A549 (cell line): ENCODE measurements around the gene TOB1. TPM values are rescaled to one million over a fixed set of nuclear protein-coding genes. Genes with fewer than 3 reads are reported as not detected.

Source experiments
- ATAC-seq, 2 experiments: fragments of 200-7000 bp in 1 of 2; fragments of >200 bp in 1 of 2; cut with Nextera tagmentation in 1 of 2; cut with Tn5 transposase in 1 of 2; 3 replicates each; pipeline versions ENCODE4 v1.8.0 to v1.9.1; 2018 to 2020; ENCODE audit warnings: mild to moderate bottlenecking in 1 of 2, moderate library complexity in 1 of 2
- CTCF ChIA-PET: fragments of 300-600 bp; sonication (Branson Sonifier 250); formaldehyde crosslinking; extraction: SDS; loops from one replicate; lab custom pipeline; 2021; ENCODE audit warnings: antibody characterized with exemption, inconsistent platforms; lab: Yijun Ruan, JAX
- POLR2A ChIA-PET: fragments of 350-600 bp; formaldehyde crosslinking; extraction: SDS; loops from one replicate; lab custom pipeline; 2021; ENCODE audit warnings: antibody characterized with exemption, inconsistent platforms; lab: Yijun Ruan, JAX
- DNase-seq, 2 experiments: peaks; one replicate each; pipeline versions ENCODE4 v3.0.0 to v3.0.0-alpha.2; 2011 to 2016; ENCODE audit warnings: low read depth in 1 of 2, low spot score in 1 of 2
- FAIRE-seq: peaks from 2 replicates; lab custom pipeline; 2011; peaks lifted over from hg19 to GRCh38; lab: Jason Lieb, UNC
- H3K27ac ChIP-seq, 2 experiments: fragments of >200 bp; sonication (Bioruptor Twin); formaldehyde crosslinking; 3 replicates each; pipeline ENCODE4 v1.5.1; 2016 to 2017
- H3K4me1 ChIP-seq: fragments of >200 bp; sonication (Bioruptor Twin); formaldehyde crosslinking; 3 replicates; pipeline ENCODE4 v1.6.1; 2016
- H3K4me2 ChIP-seq: fragments of >200 bp; sonication (Bioruptor Twin); formaldehyde crosslinking; 3 replicates; pipeline ENCODE4 v1.6.1; 2016
- H3K4me3 ChIP-seq: fragments of >200 bp; sonication (Bioruptor Twin); formaldehyde crosslinking; 3 replicates; pipeline ENCODE4 v1.5.1; 2016
- H3K9me3 ChIP-seq: fragments of >200 bp; sonication (Bioruptor Twin); formaldehyde crosslinking; 3 replicates; pipeline ENCODE4 v1.6.1; 2016
- BCL3 ChIP-seq: fragments of >200 bp; sonication (Bioruptor Twin); formaldehyde crosslinking; IDR thresholded peaks from 3 replicates; pipeline ENCODE4 v1.6.1; 2016
- EHF ChIP-seq: fragments of 250-450 bp; sonication (Bioruptor Pico); IDR thresholded peaks from 2 replicates; pipeline ENCODE4 v1.5.0; 2020; ENCODE audit warnings: mild to moderate bottlenecking
- ESRRA ChIP-seq: fragments of 150-350 bp; IDR thresholded peaks from 2 replicates; pipeline ENCODE4 v1.6.1; 2014; ENCODE audit warnings: mild to moderate bottlenecking, low read length, borderline replicate concordance
- FOSB ChIP-seq: fragments of 250-450 bp; sonication (Bioruptor Pico); IDR thresholded peaks from 2 replicates; pipeline ENCODE4 v1.5.0; 2020; ENCODE audit warnings: mild to moderate bottlenecking, moderate library complexity
- FOSL2 ChIP-seq, 2 experiments: fragments of 450-650 bp in 1 of 2; fragments of >200 bp in 1 of 2; sonication (Bioruptor Twin) in 1 of 2; formaldehyde crosslinking; IDR thresholded peaks; 2 replicates each; pipeline versions ENCODE4 v1.5.0 to v1.6.1; 2016 to 2020; ENCODE audit warnings: mild to moderate bottlenecking in 1 of 2, moderate library complexity in 1 of 2
- HDAC2 ChIP-seq: fragments of 200-600 bp; sonication (generic); IDR thresholded peaks from 2 replicates; pipeline ENCODE4 v1.6.1; 2016
- HES2 ChIP-seq: fragments of >200 bp; sonication (Bioruptor Twin); formaldehyde crosslinking; IDR thresholded peaks from 2 replicates; pipeline ENCODE4 v1.6.1; 2016
- HMGXB4 ChIP-seq: fragments of 250-450 bp; sonication (Bioruptor Pico); IDR thresholded peaks from 2 replicates; pipeline ENCODE4 v1.5.0; 2021; ENCODE audit warnings: mild to moderate bottlenecking, moderate library complexity, borderline replicate concordance
- HOXA7 ChIP-seq: fragments of 250-450 bp; sonication (Bioruptor Pico); IDR thresholded peaks from 2 replicates; pipeline ENCODE4 v1.5.0; 2020; ENCODE audit warnings: mild to moderate bottlenecking, moderate library complexity
- HOXB13 ChIP-seq: fragments of 250-450 bp; sonication (Bioruptor Pico); IDR thresholded peaks from 2 replicates; pipeline ENCODE4 v1.5.0; 2020; ENCODE audit warnings: low read depth, mild to moderate bottlenecking, moderate library complexity
- JUNB ChIP-seq: fragments of >200 bp; sonication (Bioruptor Twin); formaldehyde crosslinking; IDR thresholded peaks from 2 replicates; pipeline ENCODE4 v1.6.1; 2016
- MAFK ChIP-seq: fragments of 450-650 bp; IDR thresholded peaks from 2 replicates; pipeline ENCODE4 v1.6.1; 2014; ENCODE audit not compliant: partially characterized antibody
- PBX3 ChIP-seq: IDR thresholded peaks from 2 replicates; pipeline ENCODE4 v1.6.1; 2012
- RAD21 ChIP-seq, 2 experiments: fragments of >200 bp in 1 of 2; sonication (Bioruptor Twin) in 1 of 2; formaldehyde crosslinking in 1 of 2; IDR thresholded peaks in 1 of 2; conservative IDR thresholded peaks in 1 of 2; 2 replicates in 1 of 2; 3 replicates in 1 of 2; pipeline ENCODE4 v1.6.1; 2012 to 2018; ENCODE audit warnings: inconsistent platforms in 1 of 2
- RARB ChIP-seq: fragments of 250-450 bp; sonication (Bioruptor Pico); IDR thresholded peaks from 2 replicates; pipeline ENCODE4 v1.8.0; 2021; ENCODE audit warnings: mild to moderate bottlenecking, moderate library complexity
- RFX5 ChIP-seq: fragments of 450-650 bp; IDR thresholded peaks from 2 replicates; pipeline ENCODE4 v1.7.1; 2014; ENCODE audit warnings: antibody characterized with exemption, mild to moderate bottlenecking, moderate library complexity
- SREBF2 ChIP-seq: fragments of 450-650 bp; IDR thresholded peaks from 2 replicates; pipeline ENCODE4 v1.6.1; 2014; ENCODE audit warnings: mild to moderate bottlenecking, moderate library complexity
- TFCP2L1 ChIP-seq: fragments of 250-450 bp; sonication (Bioruptor Pico); IDR thresholded peaks from 2 replicates; pipeline ENCODE4 v1.5.0; 2021; ENCODE audit warnings: mild to moderate bottlenecking
- TP53 ChIP-seq: fragments of 250-450 bp; sonication (Bioruptor Pico); IDR thresholded peaks from 2 replicates; pipeline ENCODE4 v1.5.0; 2021; ENCODE audit warnings: mild to moderate bottlenecking, moderate library complexity
- WGBS: methylation state at CpG from one replicate; pipeline ENCODE4 v1.1.6; 2017; ENCODE audit errors: missing lambda C conversion rate; 5-methylcytosine and 5-hydroxymethylcytosine counted together
- polyA plus RNA-seq, 4 experiments: library from polyadenylated mRNA; depleted of rRNA in 3 of 4; stranded (reverse); fragments of >200 nt; fragmentation: RNase III in 1 of 4; extraction: RNeasy Plus Mini Kit Qiagen cat#74134 plus additional on column Dnase treatment in 1 of 4; gene quantifications; 2 replicates in 3 of 4; 3 replicates in 1 of 4; pipeline ENCODE4 v1.2.3, GENCODE V29; 2011 to 2017
- TF ChIP-seq, protein P1 (sequence below): IDR thresholded peaks from 2 replicates; pipeline ENCODE4 v1.6.1; 2012
- TF ChIP-seq, protein P2 (sequence below): IDR thresholded peaks from 2 replicates; pipeline ENCODE4 v1.6.1; 2012; ENCODE audit warnings: low read depth, borderline replicate concordance

TOB1 gene
- polyA plus RNA-seq, 2 of the 4 experiments (the other 2 are of a cell fraction) = 111 to 133 TPM

GRCh38 chr17:50865868-50866260, 290 bp downstream of the TOB1 start (continued):
- no peak for TF ChIP-seq ESRRA
- 0 out of 2 replicates have a peak, but pooled peaks have one; percentile 25 for TF ChIP-seq TP53 (CRISPR knock-in tag)
- TF ChIP-seq FOSL2 (IDR thresholded peaks at IDR 0.05) = no peak
- TF ChIP-seq FOSL2 (CRISPR knock-in tag; IDR thresholded peaks at IDR 0.05) = no peak

DNA sequence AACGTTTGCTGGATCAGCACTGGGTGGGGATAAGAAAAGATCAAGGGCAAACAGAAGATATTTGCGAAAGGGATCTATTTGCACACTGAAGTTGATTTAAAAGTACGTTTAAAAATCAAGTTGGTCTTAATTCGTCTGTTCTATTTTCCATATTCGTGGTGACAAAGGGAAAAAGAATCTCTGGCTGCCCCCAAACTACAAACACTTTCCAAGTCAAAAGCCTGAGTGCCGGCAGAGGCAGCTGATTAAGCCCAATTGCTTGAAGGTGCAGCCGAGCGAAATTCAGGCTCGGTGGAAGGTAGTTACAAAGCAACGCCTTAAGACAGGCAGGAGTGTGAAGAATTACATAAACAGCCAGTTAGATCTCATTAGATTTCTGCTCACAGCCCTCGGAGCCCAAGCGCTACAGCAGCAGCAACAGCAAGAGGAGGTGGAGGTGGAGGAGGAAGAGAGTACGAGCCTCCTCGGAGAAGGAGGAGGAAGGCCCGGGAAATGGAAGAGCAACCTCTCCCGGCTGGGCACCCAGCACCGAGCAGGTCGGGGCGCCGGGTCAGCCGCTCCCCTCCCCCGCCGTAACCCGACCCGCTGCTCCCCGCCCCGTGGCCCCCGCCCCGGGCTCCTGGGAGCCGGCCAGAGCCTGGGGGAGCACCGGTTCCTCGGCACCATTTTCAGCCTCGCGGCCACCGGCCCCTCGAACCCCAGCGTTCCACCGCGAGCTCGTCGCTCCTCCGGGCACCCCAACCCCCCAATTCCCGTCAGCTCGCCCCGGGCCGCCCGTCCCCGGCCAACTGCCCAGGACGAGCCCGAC, 890 bp downstream of the TOB1 start:
- peak overlapping the region; percentile 92 for H3K4me3 ChIP-seq
- TF ChIP-seq MAFK (peak; percentile 61), RFX5 (0 out of 2 replicates have a peak, but pooled peaks have one; percentile 36), HOXA7 (0 out of 2 replicates have a peak, but pooled peaks have one; percentile 77), FOSB (CRISPR knock-in tag) (no peak; the same call in 1 of the 2 replicates)
- TF ChIP-seq, all 56 proteins: peak for 3
- FAIRE-seq (no peak), ATAC-seq (peak; percentile 4 to 19), DNase-seq (peak in 1 of 2 experiments; percentile 69)
- Histone ChIP-seq H3K27ac (peak overlapping the region; percentile 97 to 98), H3K4me1 (peaks cover 39% of the 10 kb centered on the region), H3K9me3 (no peaks in the 10 kb centered on the region), H3K4me2 (peak overlapping the region; percentile 81)
- POLR2A ChIA-PET = interaction anchor here (0.6 to 9.4 kb wide), 32 partner anchors 9 to 386 kb away, joined by 3 to 648 read pairs (median 12); partner anchors contain the start of genes LUC7L3, NME1, SPAG9 and SPATA20
- CTCF ChIA-PET = interaction anchor here (1.6 to 31.4 kb wide), 7 partner anchors 14 to 288 kb away, joined by 5 to 1502 read pairs (median 7); partner anchors contain the start of gene NME1
- WGBS = 1% methylated on average over 24 of the region's 50 CpGs

DNA sequence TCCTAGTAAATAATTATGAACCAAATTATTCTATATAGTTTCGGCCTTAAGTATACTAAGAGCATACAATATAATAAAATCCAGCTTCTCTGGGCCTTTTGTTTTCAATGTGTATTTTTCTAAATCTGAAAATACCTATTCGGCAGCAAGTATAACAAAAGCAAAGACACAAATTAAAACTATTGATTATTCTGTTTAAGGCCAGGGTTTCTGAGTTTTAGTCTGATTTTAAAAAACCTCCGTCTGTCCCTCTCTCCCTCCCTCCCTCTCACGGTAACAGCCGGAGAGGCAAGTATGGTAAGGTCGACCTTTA, 1.5 kb downstream of the TOB1 start:
- ChIA-PET CTCF (interaction anchor here (0.7 to 31.4 kb wide), 9 partner anchors 8 to 100 kb away, joined by 3 to 1502 read pairs (median 7); no protein-coding TSS in a partner anchor), POLR2A (interaction anchor here (0.6 to 9.4 kb wide), 10 partner anchors 12 to 323 kb away, joined by 3 to 648 read pairs (median 65); partner anchors contain the start of gene SPAG9)
- Histone ChIP-seq H3K4me3 (peak overlapping the region; percentile 92), H3K4me2 (peak overlapping the region; percentile 81), H3K4me1 (peaks cover 39% of the 10 kb centered on the region), H3K9me3 (no peaks in the 10 kb centered on the region), H3K27ac (peak overlapping the region; percentile 97 to 98)
- DNase-seq = no peak
- FAIRE-seq = no peak
- TF ChIP-seq TFCP2L1 (CRISPR knock-in tag) (no peak), RAD21 (conservative IDR thresholded peaks at IDR 0.05 in 1 of 2, IDR thresholded peaks at IDR 0.05 in 1 of 2) (no peak), JUNB (no peak), HOXA7 (no peak; the same call in 1 of the 2 replicates), HOXB13 (no peak), HDAC2 (no peak), HMGXB4 (no peak), RFX5 (no peak), SREBF2 (no peak), RARB (CRISPR knock-in tag) (no peak), PBX3 (no peak), HES2 (no peak), BCL3 (no peak), EHF (CRISPR knock-in tag) (no peak)
- TF ChIP-seq, protein P1, sequence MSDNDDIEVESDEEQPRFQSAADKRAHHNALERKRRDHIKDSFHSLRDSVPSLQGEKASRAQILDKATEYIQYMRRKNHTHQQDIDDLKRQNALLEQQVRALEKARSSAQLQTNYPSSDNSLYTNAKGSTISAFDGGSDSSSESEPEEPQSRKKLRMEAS = no peak
- TF ChIP-seq, protein P2, sequence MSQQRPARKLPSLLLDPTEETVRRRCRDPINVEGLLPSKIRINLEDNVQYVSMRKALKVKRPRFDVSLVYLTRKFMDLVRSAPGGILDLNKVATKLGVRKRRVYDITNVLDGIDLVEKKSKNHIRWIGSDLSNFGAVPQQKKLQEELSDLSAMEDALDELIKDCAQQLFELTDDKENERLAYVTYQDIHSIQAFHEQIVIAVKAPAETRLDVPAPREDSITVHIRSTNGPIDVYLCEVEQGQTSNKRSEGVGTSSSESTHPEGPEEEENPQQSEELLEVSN = no peak
- ATAC-seq = no peak
- WGBS = 3% methylated on average over 6 of the region's 6 CpGs
